Testis (tissue), 2 donors: Measurements from ENCODE around the gene BSX.

Source experiments
- CTCF ChIP-seq, 3 experiments: fragments of 450-650 bp in 2 of 3; fragments of 200-600 bp in 1 of 3; sonication (generic) in 1 of 3; IDR thresholded peaks; one replicate each; pipeline ENCODE4 v1.5.1; 2016 to 2019; ENCODE audit warnings: antibody characterized with exemption in 3 of 3, mild to moderate bottlenecking in 2 of 3, moderate library complexity in 1 of 3
- POLR2A ChIP-seq: fragments of 450-650 bp; IDR thresholded peaks from one replicate; pipeline ENCODE4 v1.6.1; 2017; ENCODE audit warnings: antibody characterized with exemption, mild to moderate bottlenecking, moderate library complexity

GRCh38 chr11:122954455-122954854, 27.2 kb downstream of the BSX start:
- no peak for TF ChIP-seq CTCF (IDR thresholded peaks at IDR 0.05)
- TF ChIP-seq POLR2A, result no peak
